PC-3 (cell line): Measurements from ENCODE around the gene AMMECR1. TPM values are rescaled to one million over a fixed set of nuclear protein-coding genes. Genes with fewer than 3 reads are reported as not detected.

Source experiments
- ATAC-seq: fragments of 200-7000 bp; cut with Tn5 transposase; 2 replicates; pipeline ENCODE4 v1.9.1; 2020; ENCODE audit warnings: mild to moderate bottlenecking, moderate library complexity
- BruUV-seq: library from RNA; stranded (reverse); fragments of 400-500 nt; replicated peaks from 2 replicates; lab custom pipeline; 2021; lab: Mats Ljungman, UMichigan
- CTCF ChIA-PET: fragments of 300-600 bp; sonication (Branson Sonifier 250); formaldehyde crosslinking; loops from one replicate; lab custom pipeline; 2022; ENCODE audit warnings: antibody characterized with exemption; lab: Charles Lee
- POLR2A ChIA-PET: fragments of 300-600 bp; sonication (Branson Sonifier 250); formaldehyde crosslinking; loops from one replicate; lab custom pipeline; 2022; ENCODE audit warnings: antibody characterized with exemption; ENCODE audit not compliant: unreplicated experiment; lab: Charles Lee
- DNase-seq: peaks from one replicate; pipeline ENCODE4 v3.0.0-alpha.2; 2015
- H2AFZ ChIP-seq: fragments of 300-600 bp; sonication (generic); 2 replicates; pipeline ENCODE4 v1.6.0; 2016; ENCODE audit warnings: antibody characterized with exemption, low read length
- H3F3A ChIP-seq: fragments of 300-600 bp; sonication (generic); one replicate; pipeline ENCODE4 v1.6.0; 2017; ENCODE audit warnings: antibody characterized with exemption, low read length, control low read depth, mild to moderate bottlenecking; ENCODE audit not compliant: unreplicated experiment
- H3K27ac ChIP-seq: fragments of 300-600 bp; sonication (generic); 2 replicates; pipeline ENCODE4 v1.5.1; 2016; ENCODE audit warnings: mild to moderate bottlenecking, low read length
- H3K27me3 ChIP-seq: fragments of 300-600 bp; sonication (generic); 2 replicates; pipeline ENCODE4 v1.6.1; 2016; ENCODE audit warnings: low read length, mixed read lengths
- H3K36me3 ChIP-seq: fragments of 300-600 bp; sonication (generic); 2 replicates; pipeline ENCODE4 v1.6.1; 2016; ENCODE audit warnings: low read depth, mixed run types, low read length, mixed read lengths
- H3K4me1 ChIP-seq: fragments of 300-600 bp; sonication (generic); 2 replicates; pipeline ENCODE4 v1.5.1; 2016; ENCODE audit warnings: low read length; ENCODE audit not compliant: insufficient read depth
- H3K4me2 ChIP-seq: fragments of 300-600 bp; sonication (generic); 2 replicates; pipeline ENCODE4 v1.6.0; 2016; ENCODE audit warnings: low read length
- H3K4me3 ChIP-seq: fragments of 300-600 bp; sonication (generic); 2 replicates; pipeline ENCODE4 v1.5.1; 2016; ENCODE audit warnings: mild to moderate bottlenecking, low read length, mixed read lengths
- H3K79me2 ChIP-seq: fragments of 300-600 bp; sonication (generic); 2 replicates; pipeline ENCODE4 v1.6.1; 2017; ENCODE audit warnings: low read length, mixed read lengths
- H3K9ac ChIP-seq: fragments of 300-600 bp; sonication (generic); 2 replicates; pipeline ENCODE4 v1.6.0; 2016; ENCODE audit warnings: mild to moderate bottlenecking, low read length
- H3K9me2 ChIP-seq: fragments of 300-600 bp; sonication (generic); replicated peaks from 2 replicates; pipeline ENCODE4 v1.6.1; 2016; ENCODE audit warnings: mixed run types, low read length, mixed read lengths
- H3K9me3 ChIP-seq: fragments of 300-600 bp; sonication (generic); 2 replicates; pipeline ENCODE4 v1.6.1; 2016; ENCODE audit warnings: low read length, mixed read lengths
- H4K20me1 ChIP-seq: fragments of 300-600 bp; sonication (generic); 2 replicates; pipeline ENCODE4 v1.6.1; 2016; ENCODE audit warnings: low read length, mixed read lengths
- EZH2 ChIP-seq: fragments of 300-600 bp; sonication (generic); IDR thresholded peaks from one replicate; pipeline ENCODE4 v1.6.1; 2017; ENCODE audit warnings: antibody characterized with exemption, mild to moderate bottlenecking, low read length; ENCODE audit not compliant: unreplicated experiment
- EZH2phosphoT487 ChIP-seq: fragments of 300-600 bp; sonication (generic); IDR thresholded peaks from 2 replicates; pipeline ENCODE4 v1.6.1; 2018; ENCODE audit warnings: mild to moderate bottlenecking, antibody characterized with exemption, low read length, borderline replicate concordance
- intact Hi-C: fragments of 100-400 bp; cut with micrococcal nuclease; formaldehyde crosslinking; loops from 2 replicates; pipeline ENCODE4 v1.9.0; 2023
- total RNA-seq: library from RNA; depleted of rRNA; stranded (reverse); fragments of >200 nt; gene quantifications from 2 replicates; pipeline ENCODE4 v1.2.3, GENCODE V29; 2014
- TF ChIP-seq, protein P1 (sequence below): fragments of 300-600 bp; sonication (generic); conservative IDR thresholded peaks from 2 replicates; pipeline ENCODE4 v1.5.1; 2017; ENCODE audit warnings: antibody characterized with exemption, low read depth, mild to moderate bottlenecking, low read length

The AMMECR1 gene
- total RNA-seq, 1 experiment from 2014 or later: 14.2 TPM

DNA sequence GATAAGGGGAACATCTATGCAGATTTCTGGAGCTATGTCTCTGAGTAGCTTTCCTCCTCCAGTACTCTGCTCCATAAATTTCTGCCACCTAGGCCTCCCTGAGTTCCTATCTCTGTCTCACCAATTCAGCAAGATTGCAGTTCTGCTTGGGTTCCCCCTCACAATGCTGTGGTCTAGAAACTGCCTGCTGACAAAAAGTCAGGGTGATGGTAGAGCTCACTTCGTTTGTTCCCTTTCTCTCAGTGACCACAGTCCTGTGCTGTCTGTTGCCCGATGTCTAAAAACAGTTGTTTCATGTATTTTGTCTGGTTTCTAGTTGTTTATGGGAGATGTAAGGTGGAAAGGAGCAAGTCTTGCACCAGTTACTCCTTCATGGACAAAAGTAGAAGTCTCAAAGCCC is 41.1 kb downstream of the AMMECR1 start:
- CTCF ChIA-PET: no interaction called here
- POLR2A ChIA-PET: no interaction called here
- Histone ChIP-seq H3K9me2 (no peaks in the 10 kb centered on the region), H4K20me1 (no peaks in the 10 kb centered on the region), H3K4me3 (no peak overlapping the region), H3K27ac (no peak overlapping the region), H3K4me1 (peaks cover 25% of the 10 kb centered on the region), H3K4me2 (no peak overlapping the region), H3K79me2 (peaks cover 58% of the 10 kb centered on the region), H3K9ac (no peak overlapping the region), H3F3A (no peaks in the 10 kb centered on the region), H2AFZ (no peak overlapping the region), H3K9me3 (no peaks in the 10 kb centered on the region), H3K27me3 (no peaks in the 10 kb centered on the region), H3K36me3 (no peaks in the 10 kb centered on the region)
- DNase-seq: no peak
- TF ChIP-seq, protein P1, sequence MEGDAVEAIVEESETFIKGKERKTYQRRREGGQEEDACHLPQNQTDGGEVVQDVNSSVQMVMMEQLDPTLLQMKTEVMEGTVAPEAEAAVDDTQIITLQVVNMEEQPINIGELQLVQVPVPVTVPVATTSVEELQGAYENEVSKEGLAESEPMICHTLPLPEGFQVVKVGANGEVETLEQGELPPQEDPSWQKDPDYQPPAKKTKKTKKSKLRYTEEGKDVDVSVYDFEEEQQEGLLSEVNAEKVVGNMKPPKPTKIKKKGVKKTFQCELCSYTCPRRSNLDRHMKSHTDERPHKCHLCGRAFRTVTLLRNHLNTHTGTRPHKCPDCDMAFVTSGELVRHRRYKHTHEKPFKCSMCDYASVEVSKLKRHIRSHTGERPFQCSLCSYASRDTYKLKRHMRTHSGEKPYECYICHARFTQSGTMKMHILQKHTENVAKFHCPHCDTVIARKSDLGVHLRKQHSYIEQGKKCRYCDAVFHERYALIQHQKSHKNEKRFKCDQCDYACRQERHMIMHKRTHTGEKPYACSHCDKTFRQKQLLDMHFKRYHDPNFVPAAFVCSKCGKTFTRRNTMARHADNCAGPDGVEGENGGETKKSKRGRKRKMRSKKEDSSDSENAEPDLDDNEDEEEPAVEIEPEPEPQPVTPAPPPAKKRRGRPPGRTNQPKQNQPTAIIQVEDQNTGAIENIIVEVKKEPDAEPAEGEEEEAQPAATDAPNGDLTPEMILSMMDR: no peak
- TF ChIP-seq EZH2phosphoT487 (no peak), EZH2 (no peak)
- intact Hi-C loops: no loop called here
- no peak for ATAC-seq
- no TSS peak for BruUV-seq

DNA sequence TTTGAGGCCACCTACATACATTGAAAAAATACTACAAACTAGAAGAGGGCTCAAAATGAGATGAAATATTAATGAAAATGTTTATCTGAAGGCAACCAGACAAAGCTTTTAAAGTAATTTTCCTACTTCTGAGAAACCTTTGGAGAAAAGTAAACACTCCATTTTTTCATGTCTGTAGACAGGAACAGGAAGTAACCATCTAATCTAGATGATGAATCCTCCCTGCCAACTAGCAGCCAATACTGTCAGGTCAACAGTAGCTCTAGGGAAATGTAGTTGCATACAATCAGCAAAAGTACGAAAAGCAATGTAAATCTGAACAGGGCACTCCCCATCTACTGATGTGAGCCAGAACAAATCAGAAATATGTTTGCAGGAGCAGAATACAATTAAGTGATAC is 49.0 kb downstream of the AMMECR1 start:
- CTCF ChIA-PET: interaction anchor here (0.6 kb wide), 1 partner anchor 123 kb away, joined by 4 read pairs; no protein-coding TSS in a partner anchor
- no TSS peak for BruUV-seq

DNA sequence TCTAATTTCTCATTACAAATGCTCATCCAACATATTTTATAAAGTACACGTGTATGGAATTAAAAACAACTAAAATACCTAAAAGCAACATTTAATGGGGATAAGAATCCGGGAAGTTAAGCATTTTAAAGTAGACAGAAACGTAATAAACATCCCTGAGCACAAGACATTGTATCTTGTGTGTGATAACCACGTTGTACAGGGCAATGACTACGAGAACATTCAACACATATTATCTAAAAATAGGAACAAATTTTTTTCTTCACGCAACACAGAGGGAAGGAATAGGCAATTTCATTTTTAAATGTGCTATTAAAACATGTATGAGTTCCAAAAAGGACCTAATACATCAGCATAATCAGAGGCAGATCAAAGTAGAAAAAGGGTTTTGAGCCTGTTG is 49.5 kb downstream of the AMMECR1 start:
- Histone ChIP-seq H3F3A (no peaks in the 10 kb centered on the region), H4K20me1 (no peaks in the 10 kb centered on the region), H3K27me3 (no peaks in the 10 kb centered on the region), H3K36me3 (no peaks in the 10 kb centered on the region), H3K9me3 (no peaks in the 10 kb centered on the region), H3K4me2 (no peak overlapping the region), H3K79me2 (peaks cover 30% of the 10 kb centered on the region; the same call in 1 of the 2 replicates), H3K27ac (no peak overlapping the region), H3K9me2 (no peaks in the 10 kb centered on the region), H2AFZ (no peak overlapping the region), H3K9ac (no peak overlapping the region), H3K4me3 (no peak overlapping the region), H3K4me1 (peaks cover 9% of the 10 kb centered on the region; the same call in 1 of the 2 replicates)
- ChIA-PET CTCF (interaction anchor here (0.6 kb wide), 1 partner anchor 122 kb away, joined by 4 read pairs; no protein-coding TSS in a partner anchor), POLR2A (no interaction called here)
- ATAC-seq: no peak
- TF ChIP-seq EZH2 (no peak), EZH2phosphoT487 (no peak)
- TF ChIP-seq, protein P1: no peak
- no peak for DNase-seq
- intact Hi-C loops: no loop called here
- no TSS peak for BruUV-seq

More for the DNA sequence above, 49.0 kb downstream of the AMMECR1 start:
- Histone ChIP-seq H3K9me3 (no peaks in the 10 kb centered on the region), H3K4me2 (no peak overlapping the region), H3K27ac (no peak overlapping the region), H4K20me1 (no peaks in the 10 kb centered on the region), H3K27me3 (no peaks in the 10 kb centered on the region), H2AFZ (no peak overlapping the region), H3K79me2 (peaks cover 30% of the 10 kb centered on the region; the same call in 1 of the 2 replicates), H3K36me3 (no peaks in the 10 kb centered on the region), H3K9ac (no peak overlapping the region), H3K9me2 (no peaks in the 10 kb centered on the region), H3K4me3 (no peak overlapping the region), H3K4me1 (peaks cover 9% of the 10 kb centered on the region; the same call in 1 of the 2 replicates), H3F3A (no peaks in the 10 kb centered on the region)
- intact Hi-C loops: no loop called here
- POLR2A ChIA-PET: no interaction called here
- DNase-seq (no peak), ATAC-seq (peak; percentile 40; the same call in 1 of the 2 replicates)
- TF ChIP-seq EZH2phosphoT487 (no peak), EZH2 (no peak)
